KOPT-K1 (cell line): Measurements from ENCODE around the gene SHB.
"Not testable (repeated sequence)": the region's sequence is repeated elsewhere in the genome, so short reads cannot be mapped to it uniquely, and the experiment has no call there.

ENCODE experiments used
- H3K27ac ChIP-seq: fragments of 200-600 bp; sonication (generic); 2 replicates; pipeline ENCODE4 v1.5.1; 2016; ENCODE audit warnings: antibody characterized with exemption, mild to moderate bottlenecking, low read depth, low read length; ENCODE audit not compliant: poor library complexity, severe bottlenecking
- H3K36me3 ChIP-seq: fragments of 200-600 bp; sonication (generic); 2 replicates; pipeline ENCODE4 v1.5.1; 2017; ENCODE audit warnings: antibody characterized with exemption, mild to moderate bottlenecking, low read length, moderate library complexity; ENCODE audit not compliant: insufficient read depth
- H3K9me3 ChIP-seq: fragments of 200-600 bp; sonication (generic); 2 replicates; pipeline ENCODE4 v1.5.1; 2017; ENCODE audit warnings: antibody characterized with exemption, low read length, mild to moderate bottlenecking; ENCODE audit not compliant: insufficient read depth, poor library complexity, severe bottlenecking

SHB gene

DNA sequence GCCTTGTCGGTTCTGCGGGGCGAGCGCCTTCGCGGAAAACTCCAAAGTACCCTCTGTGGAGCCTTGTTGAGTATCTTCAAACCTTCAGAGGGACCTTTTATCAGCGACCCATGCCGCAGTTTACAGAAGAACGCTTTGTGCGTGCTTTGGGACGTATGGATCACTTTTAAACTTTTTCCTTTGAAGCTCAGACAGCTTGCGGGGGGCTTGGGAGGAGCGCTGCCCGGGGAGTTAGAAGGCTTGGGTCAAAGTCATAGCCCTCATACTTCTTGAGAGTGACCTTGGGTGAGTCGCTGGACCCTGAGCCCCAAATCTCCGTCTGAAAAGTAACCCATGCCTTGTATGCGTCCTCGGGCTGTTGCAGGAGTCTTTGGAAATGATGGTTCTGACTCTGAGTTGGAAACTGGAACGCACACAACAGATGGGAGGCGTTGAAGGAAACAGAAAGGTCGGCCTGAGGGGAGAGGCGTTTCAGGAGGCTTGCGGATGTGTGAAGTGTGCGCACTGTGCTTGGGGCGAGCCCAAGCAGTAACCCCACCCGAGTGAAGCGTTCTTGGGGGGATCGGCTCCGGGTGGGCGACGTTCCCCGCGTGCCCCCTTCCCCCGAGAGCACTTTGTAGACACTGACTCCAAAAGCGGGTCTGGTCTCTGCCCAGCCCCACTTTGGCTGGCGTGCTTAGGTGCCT is 164.4 kb downstream of the SHB start:
- Histone ChIP-seq H3K27ac (peak overlapping the region; percentile 66), H3K36me3 (peaks cover 6% of the 10 kb centered on the region; the same call in 1 of the 2 replicates), H3K9me3 (no peaks in the 10 kb centered on the region)

DNA sequence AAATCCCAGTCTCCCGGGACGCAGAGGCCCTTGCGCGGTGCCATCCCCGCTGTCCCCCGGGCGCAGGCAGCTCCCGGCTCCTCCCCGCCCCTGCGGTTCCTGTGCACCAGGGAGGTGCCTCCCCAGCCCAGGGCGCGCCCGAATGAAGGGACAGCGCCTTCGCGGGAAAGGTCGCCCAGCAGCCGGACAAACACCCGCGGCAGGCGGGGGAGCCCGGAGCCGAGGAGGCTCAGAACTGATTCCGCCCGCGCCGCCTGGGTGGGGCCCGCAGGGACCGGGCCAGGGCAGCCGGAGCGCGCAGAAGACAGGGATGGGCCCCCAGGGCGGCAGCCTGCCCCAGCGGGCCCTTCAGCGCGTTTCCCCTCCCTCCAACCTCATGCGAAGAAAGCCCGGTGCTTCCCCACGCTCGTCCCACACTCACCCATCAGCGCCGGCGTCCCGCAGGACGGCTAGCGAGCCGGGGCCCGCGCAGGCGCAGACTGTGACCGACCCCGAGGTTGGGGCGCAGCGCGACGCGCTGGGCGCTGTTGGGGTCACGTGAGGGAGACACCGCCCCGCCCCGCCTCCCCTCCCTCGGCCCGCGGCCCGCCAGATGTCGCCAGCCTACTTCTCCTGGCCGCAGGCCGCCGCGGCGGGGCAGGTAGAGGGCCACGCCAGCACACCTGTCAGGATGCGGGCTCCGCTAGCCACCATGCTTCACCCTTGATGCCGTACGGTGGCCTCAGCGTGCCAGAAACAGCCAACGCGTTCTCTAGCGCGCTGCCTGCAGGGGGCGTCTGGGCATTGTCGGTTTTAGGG is 165.2 kb downstream of the SHB start, which contains the start of gene SLC25A51:
TSS of gene SLC25A51 (minus strand) at position 481 of the 798 bp plus-strand sequence. CDS start 15,577 bp downstream, outside the sequence.
- Histone ChIP-seq H3K9me3 (no peaks in the 10 kb centered on the region), H3K27ac (peak within 1 kb of the TSS; percentile 66), H3K36me3 (peaks cover 13% of the 10 kb centered on the region)

DNA sequence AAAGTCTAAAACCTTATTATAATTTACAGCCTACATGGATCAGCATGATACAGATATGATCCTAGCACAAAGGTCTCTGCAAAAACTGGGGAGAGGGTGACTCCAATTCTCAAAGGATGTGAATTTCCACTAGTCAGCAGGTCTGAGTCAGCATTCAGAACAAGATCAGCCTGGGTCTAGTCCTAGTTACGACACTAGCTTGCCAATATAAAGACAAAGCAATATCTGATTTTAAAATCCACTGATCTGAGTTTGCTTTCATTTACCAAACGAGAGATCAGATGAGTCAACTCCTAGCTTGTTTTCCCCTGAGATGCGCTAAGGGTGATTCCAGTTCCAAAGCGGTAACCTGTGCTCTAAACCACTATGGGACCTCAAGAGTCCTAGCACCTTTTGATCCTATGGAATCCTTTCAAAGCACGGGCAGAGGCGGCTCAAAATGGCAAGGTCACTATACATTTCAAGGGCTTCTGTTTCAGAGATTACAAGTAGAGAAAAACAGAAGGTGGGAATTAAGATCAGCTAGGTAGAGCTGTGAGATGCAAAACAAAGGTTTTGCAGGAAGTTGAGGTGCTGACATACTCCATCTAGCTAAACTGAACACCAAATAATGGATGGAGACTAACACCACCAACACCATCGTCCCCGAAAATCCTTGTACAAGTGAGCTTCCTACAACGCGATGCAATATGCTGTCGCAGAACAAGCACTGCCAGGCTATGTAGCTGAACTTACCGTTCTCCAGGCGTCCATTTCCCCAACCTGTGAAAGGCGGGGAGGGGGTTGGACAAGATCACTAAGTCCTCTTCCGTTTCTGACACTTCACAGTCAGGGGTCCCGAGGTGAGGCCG is 166.0 kb downstream of the SHB start:
- no peaks in the 10 kb centered on the region for H3K9me3 ChIP-seq
- H3K27ac ChIP-seq = peak overlapping the region; percentile 66
- H3K36me3 ChIP-seq = peaks cover 18% of the 10 kb centered on the region

DNA sequence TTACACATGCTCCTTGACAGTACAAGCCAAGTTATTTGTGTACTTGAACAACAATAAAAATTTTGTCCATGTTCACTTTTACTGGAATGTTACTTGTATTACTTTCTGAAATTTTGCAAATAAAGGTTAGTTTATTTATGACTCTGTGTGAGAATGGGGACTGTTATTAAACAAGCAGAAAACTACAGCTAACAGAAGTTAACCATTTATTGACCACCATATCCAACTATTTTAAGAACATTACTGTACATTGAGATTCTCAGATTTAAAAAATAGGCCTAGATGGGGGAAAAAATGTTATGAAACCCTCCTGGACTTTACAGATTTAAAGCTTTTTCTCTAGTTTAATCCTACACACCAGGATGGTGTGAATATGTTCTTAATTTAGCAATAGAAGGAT is 166.9 kb downstream of the SHB start:
- Histone ChIP-seq H3K36me3 (peaks cover 26% of the 10 kb centered on the region), H3K9me3 (no peaks in the 10 kb centered on the region), H3K27ac (no peak overlapping the region)

DNA sequence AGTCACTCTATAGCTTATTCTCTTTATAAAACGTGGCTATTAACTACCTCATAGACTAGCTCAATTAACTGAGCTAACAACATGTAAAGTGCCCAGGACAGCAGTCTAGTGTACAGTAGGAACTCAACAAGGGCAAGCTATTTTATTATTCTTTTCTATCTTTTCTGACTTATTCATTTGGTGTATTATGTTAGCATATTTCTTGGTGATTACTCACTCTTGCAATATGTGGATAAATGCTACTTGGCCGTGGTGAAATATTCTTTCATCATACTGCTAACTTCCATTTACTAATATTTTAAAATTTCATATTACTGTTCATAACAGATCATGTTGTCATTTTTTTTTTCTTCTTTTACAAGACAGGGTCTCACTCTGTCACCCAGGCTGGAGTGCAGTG is 170.0 kb downstream of the SHB start:
- H3K27ac ChIP-seq = no peak overlapping the region
- H3K36me3 ChIP-seq = peaks cover 56% of the 10 kb centered on the region
- H3K9me3 ChIP-seq = no peaks in the 10 kb centered on the region

DNA sequence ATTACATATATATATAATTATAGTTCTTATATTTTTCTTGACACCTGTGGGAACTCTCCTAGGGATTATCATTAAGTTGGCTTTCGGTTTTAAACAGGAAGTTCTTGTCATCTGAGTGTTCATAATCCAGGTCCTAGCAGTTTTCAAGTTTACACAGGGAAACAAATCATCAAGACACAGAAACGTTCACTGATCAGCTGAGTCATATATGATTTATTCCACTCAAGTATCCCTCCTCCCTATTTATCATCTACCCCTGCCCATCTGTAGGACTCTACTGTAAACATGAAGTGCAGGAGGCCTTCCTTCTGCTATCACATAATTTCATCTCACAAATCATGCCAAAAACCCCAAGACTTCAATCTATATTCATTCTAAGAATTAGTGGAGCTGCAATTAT is 171.4 kb downstream of the SHB start:
- Histone ChIP-seq H3K27ac (no peak overlapping the region), H3K36me3 (peaks cover 70% of the 10 kb centered on the region), H3K9me3 (no peaks in the 10 kb centered on the region)

DNA sequence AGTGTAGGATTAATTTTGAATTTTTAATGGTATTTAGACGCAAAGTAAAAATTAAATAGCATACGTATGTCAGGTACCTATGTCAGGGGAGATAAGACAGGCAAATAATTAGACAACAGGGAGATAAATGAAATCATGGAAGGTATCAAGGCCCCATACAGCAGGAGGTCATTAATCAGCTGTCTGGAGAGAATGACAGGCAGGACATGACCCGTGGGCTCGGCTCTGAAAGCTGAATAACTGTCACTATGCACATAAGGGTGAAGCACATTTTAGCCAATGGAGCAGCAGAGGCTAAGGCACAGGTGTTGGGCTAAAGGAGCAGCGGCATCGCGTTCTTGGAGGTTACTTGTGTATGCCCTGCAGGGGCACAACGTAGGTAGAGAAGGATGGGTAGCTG is 177.0 kb downstream of the SHB start:
- Histone ChIP-seq H3K36me3 (peaks cover 64% of the 10 kb centered on the region), H3K27ac (no peak overlapping the region), H3K9me3 (no peaks in the 10 kb centered on the region)

DNA sequence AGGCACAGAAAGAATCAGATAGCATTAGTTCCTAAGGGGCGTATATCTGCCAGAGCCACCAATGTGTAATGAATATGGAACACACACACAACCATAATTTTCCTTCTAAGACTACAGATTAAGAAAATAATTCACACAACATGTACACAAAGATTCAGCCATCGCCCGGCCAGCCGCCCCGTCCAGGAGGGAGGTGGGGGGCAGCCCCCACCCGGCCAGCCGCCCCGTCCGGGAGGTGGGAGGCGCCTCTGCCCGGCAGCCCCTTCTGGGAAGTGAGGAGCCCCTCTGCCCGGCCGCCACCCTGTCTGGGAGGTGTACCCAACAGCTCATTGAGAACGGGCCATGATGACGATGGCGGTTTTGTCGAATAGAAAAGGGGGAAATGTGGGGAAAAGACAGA is 178.0 kb downstream of the SHB start:
- not testable (repeated sequence) for H3K27ac ChIP-seq, H3K9me3 ChIP-seq
- peaks cover 62% of the 10 kb centered on the region for H3K36me3 ChIP-seq

DNA sequence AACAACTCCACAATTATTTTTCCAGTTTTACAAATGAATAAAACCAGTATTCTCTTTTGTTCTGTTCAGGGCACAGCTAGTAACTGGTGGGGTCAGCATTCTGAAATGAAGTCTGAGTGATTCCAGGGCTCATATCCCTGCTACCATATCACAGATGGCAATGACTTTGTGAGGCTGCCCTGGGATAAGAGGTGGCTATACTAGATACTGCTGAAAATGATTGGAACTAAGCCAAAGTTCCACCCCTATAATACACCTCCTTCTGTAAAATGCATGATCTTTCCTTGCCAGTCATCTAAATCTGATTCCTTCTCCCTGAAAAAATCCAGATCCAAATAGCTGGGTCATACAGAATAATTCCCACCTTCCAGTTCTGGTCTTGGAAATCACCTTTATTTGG is 179.5 kb downstream of the SHB start:
- H3K9me3 ChIP-seq = no peaks in the 10 kb centered on the region
- H3K27ac ChIP-seq = no peak overlapping the region
- H3K36me3 ChIP-seq = peaks cover 55% of the 10 kb centered on the region

DNA sequence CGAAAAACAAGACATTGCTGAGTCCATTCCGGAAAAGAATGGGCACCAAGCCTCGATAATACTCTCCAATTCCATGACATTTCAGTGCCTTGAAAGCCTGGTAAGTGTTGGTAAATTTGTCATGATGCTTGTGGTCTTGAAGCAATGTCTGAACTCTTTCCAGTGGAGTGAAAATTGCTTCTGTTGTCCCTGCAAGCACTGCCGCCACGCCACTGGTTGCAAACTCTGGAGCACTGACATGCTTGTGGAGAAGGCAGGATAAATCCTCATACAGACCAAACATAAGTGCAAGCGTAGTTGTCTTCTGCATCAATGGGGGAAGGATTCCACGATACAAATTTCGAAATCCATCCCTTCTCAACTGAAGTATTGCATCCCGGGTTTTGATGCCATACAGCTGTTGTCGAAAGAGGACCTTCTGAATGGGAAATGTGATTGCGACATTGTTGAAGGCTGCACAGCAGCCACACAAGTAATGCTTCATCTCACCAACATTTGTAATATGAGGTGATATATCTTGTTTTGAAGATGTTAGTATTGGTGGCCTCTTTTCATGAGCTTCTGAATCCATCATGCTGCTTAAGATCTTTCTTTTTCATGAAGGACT is 180.9 kb downstream of the SHB start:
- H3K36me3 ChIP-seq = peaks cover 40% of the 10 kb centered on the region
- not testable (repeated sequence) for H3K27ac ChIP-seq, H3K9me3 ChIP-seq

DNA sequence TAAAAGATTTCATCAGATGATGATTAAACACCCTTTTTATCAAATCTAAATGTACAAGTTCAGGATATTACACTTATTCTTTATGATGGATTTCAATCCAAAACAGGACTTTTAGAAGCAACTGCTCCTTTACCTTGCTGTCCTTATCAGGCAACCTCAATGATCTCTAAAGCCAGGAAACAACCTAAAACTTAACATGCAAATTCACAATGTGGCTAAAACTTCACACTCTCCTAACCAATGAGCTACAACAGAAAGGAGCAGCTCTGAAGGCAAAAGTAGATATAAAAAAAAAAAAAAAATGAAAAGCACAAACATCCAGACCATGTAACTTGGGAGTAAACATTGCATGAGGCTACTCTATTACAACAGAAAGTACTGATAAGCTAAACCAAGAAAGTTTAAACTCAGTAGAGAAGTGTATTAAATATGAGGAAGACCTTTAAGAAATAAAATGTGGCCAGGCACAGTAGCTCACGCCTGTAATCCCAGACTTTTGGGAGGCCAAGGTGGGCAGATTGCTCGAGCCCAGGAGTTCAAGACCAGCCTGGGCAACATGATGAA is 188.0 kb downstream of the SHB start:
- Histone ChIP-seq H3K36me3 (peaks cover 46% of the 10 kb centered on the region), H3K27ac (no peak overlapping the region), H3K9me3 (peaks cover 11% of the 10 kb centered on the region)

DNA sequence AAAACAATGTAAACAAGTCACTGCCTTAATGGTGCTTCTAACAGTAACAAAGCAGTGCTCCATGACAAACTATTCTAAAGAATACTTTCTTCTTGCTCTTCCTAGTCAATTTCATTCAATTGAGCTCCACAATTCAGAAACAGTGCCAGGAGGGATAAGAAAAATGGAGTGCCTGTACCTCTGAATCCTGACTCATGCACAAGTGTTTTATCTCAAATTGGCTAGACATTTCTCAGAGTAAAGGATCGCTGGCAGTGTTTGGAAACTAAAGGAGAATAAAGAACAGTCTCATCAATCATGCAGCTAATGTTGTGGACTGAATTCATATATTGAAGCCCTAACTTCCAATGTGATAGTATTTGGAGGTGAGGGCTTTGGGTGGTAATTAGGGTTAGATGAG is 192.7 kb downstream of the SHB start:
- Histone ChIP-seq H3K27ac (no peak overlapping the region), H3K36me3 (peaks cover 37% of the 10 kb centered on the region), H3K9me3 (peaks cover 11% of the 10 kb centered on the region)

DNA sequence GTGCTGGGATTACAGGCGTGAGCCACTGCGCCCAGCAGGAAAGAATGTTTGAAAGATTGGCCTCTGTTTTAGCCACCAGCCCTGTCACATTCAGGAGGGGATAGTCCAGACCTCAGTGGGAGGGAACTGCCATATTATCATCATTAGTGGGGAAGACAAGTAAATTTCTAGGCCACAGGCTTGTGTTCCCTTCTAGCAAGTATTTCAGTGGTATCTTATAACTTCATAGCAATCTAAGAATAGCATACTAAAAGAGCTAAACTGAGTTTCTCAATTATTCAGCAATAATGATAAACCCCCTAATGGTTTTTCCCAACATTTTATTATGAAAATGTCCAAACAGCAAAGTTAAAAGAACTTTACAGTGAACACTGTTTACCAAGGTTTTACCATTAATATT is 195.1 kb downstream of the SHB start:
- H3K9me3 ChIP-seq = peaks cover 11% of the 10 kb centered on the region
- H3K27ac ChIP-seq = no peak overlapping the region
- peaks cover 18% of the 10 kb centered on the region for H3K36me3 ChIP-seq

DNA sequence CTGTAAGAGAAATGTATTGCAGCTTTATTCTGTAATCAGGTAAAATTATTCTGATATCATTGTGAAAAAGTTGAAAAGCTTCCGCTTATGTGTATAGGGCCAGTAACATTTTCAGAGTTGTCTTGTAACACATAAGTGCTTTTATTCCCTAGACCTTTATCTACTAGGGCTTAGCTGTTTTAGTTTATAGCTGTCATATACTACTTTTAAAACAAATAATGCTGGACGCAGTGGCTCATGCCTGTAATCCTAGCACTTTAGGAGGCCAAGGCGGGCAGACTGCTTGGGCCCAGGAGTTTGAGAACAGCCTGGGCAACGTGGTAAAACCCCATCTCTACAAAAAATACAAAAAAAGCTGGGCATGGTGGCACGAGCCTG is 198.2 kb downstream of the SHB start:
- no peaks in the 10 kb centered on the region for H3K9me3 ChIP-seq
- H3K36me3 ChIP-seq = peaks cover 14% of the 10 kb centered on the region
- H3K27ac ChIP-seq = no peak overlapping the region
